NCI-H748 (cell line): ENCODE results near the gene SMC6.

Experiments
- DNase-seq: peaks from one replicate; lab custom pipeline; 2025; ENCODE audit not compliant: unreplicated experiment; lab: John Stamatoyannopoulos, UW

SMC6 gene

DNA sequence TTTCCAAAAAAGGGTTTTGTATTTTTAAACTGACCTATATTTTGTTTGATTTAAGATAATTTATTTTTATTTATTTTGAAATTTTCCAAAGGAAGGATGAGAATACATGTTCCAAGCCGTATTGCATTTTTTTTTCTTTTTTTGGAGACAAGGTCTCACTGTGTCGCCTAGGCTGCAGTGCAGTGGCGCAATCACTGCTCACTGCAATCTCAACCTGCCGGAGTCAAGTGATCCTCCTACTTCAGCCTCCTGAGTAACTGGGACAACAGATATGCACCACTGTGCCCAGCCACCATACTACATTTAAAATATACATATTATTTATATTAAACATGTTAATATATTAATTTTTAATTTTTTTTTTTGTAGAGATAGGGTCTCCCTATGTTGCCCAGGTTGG is 15.3 kb upstream of the SMC6 start:
- DNase-seq, result no peak

DNA sequence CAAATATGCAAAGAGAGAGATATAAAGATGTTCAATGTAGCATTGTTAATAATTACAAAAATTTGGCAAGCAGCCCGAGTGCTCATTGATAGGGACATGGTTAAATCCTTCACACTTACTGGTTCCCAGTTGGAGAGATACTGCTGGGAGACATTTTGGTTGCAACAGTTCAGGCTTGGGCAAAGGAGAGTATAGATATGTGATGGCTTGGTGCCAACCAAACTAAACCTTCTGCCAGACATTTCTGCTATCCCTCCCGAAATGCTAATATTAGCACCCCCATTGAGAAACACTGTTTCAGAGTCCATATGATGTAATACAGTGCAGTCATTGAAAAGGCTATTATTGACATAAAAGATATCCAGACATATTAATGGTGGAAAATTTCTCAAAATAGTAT is 11.8 kb upstream of the SMC6 start:
- DNase-seq, result no peak

DNA sequence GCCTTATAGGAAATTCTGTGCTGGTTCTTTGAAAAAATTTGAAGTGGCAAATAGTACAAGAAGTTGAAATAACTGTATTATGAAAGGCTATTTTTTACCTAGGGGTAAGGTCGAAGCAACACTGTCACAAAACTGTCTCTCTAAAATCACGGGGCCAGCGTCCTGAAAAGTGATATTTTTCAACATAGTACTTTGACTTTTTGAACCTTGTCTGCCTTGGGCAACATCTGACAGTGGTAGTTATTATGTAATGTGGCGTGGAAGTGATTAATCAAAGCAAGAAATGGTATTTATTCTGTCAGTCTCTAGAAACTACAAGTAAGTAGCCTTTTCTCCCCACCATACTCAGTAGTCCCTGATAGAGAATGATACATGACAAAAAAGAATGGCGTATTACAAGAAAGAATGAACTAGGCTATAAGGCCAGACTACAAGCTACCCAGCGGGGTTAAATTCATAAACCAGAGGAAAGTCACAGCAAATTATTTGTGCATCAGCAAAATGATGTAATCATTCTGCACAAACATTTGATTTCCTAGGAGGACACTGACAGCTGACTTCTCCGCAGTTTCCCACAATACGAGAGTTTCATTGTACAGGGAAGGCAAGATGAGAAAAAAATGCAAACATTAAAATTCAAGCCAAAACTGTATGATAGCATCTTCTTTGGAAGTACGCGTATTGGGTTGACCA is 10.2 kb upstream of the SMC6 start:
- no peak for DNase-seq

GRCh38 chr2:17762451-17762850 is 8.8 kb upstream of the SMC6 start:
- DNase-seq, result no peak

- no peak for DNase-seq
Observed at GRCh38 chr2:17759805-17760204, 6.2 kb upstream of the SMC6 start.

DNA sequence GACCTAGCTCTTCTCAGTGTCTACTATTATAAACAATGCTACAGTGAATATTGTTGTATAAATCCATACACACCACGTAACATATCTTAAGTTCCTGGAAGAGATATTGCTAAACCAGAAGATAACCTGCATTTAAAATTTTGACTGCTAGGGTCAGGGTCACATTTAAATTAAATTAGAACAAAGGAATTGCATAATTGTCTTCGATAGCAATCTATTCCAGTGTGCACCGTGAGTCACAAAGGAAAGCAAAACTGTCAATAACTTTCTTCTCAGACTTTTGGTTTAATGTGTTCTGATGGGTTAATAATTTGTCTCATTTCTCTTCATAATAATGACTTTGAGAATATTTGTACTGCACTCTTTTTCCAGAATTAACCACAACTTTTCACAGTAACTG is 4.5 kb upstream of the SMC6 start:
- no peak for DNase-seq

- DNase-seq, result no peak
Observed at GRCh38 chr2:17757321-17757720, 3.7 kb upstream of the SMC6 start.

DNA sequence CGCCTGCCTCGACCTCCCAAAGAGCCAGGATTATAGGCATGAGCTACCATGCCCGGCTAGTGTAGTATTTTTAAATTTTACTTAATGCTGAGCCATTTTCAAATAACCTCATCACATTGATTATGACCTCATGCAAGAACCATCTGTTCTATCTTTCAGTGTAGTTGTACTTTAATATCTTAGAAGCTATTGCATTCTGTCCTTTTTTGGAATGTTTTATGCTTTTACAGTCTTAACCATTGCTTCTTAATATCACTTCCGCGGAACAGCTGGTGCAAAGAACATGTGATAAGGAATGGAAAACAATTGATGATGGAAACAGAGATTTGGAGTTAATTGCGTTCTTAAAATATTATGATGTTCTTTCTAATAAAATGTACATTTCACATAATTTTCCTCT is 3.1 kb upstream of the SMC6 start:
- no peak for DNase-seq

DNA sequence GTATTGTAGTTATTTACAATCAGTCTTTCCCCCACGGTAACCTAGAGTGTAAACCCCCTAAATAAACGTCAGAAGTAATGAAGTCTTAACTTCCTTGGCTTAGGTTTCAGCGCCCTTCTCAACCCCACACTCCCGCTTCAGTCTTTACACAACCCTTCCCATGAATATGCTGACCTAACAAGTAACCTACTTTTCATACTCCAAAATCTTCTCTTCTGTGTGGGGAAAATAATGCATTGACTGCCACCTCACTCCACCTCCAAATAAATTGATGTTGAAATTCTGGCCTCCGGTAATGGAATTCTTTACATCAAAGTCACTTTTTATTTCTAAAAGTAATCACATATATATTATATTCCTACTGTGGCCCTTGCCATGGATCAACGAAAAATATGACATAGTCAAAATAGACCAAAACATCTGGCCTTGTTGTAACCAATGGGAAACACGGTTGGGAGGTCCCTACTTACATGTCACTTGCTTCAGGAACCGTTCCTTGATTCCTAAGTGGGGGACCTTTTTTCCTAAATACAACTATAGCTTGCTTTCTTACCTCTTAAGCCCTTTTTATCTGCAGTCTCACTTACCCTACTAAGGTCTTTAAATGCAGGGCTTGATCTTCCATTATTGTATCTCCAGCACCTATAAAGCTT is 1.3 kb upstream of the SMC6 start:
- DNase-seq, result peak; percentile 26

GRCh38 chr2:17752892-17753802 is 463 bp downstream of the SMC6 start:
- DNase-seq, result peak; percentile 66

DNA sequence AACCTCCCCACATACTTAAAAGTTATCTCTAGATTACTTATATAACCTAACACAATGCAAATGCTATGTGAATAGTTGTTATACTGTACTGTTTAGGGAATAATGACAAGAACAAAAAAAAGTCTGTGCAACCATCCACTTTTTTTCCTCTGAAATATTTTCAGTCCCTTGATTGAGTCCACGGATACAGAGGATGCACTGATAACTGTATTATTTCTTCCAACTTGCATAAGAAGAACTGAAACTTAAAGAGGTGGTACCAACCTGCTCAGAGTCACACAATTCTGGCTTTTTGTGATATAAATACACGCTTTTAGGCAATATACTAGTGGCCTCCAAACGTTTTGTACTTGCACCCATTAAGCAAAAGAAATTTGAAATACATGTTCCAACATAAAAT is 1.4 kb downstream of the SMC6 start:
- no peak for DNase-seq

- no peak for DNase-seq
Observed at GRCh38 chr2:17749753-17750438, 3.7 kb downstream of the SMC6 start.

- DNase-seq, result peak; percentile 71
Observed at GRCh38 chr2:17748745-17749144, 4.9 kb downstream of the SMC6 start.

DNA sequence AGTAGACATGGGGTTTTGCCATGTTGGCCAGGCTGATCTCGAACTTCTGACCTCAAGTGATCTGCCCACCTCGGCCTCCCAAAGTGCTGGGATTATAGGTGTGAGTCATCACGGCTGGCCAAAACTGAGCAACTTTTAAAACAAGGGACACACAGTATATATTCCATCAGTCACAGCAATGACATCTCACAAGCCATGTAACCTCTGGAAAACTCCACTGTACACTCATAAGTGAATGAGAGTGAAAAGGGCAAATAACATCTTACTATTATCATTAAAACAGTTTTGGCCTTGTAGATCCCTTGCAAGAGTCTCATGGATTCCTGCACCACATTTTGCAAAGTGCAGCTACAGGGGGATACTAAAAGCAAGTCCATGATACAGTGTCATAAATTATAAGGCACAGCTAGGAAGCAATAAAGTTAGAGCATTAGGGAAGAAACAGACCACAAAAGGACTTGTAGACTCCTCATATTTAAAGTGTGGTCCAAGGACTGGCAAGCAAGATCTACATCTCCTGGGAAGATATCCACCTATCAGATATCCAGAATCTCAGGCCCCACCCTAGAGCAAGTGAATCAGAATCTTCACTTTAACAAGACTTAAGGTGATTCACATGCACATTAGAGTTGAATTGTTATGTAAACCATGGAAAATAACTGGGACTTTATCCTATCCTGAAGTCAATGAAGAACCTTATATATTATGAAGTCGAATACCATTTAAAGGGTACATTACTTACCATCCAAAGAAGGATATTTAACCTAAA is 5.7 kb downstream of the SMC6 start:
- DNase-seq, result no peak

- DNase-seq, result no peak
Observed at GRCh38 chr2:17740203-17740602, 13.4 kb downstream of the SMC6 start.

DNA sequence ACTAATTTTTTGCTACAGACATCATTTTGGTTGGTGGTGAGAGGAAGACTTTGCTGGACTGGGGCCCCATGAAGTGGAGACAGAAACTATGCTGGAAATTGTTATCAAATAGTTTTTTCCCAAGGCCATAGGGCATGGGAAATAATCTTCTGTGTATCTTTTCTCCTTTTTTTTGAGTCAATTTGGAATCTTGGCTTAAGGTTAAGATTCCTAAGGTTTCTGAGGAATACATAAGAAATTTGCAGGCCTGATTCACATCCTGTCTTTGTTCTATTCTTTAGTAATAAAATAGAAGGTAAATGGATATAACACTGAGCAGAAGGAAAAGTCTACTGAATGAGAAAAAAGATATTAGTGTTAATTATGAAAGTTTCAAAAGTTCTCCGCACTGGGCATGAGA is 16.6 kb downstream of the SMC6 start:
- no peak for DNase-seq

DNA sequence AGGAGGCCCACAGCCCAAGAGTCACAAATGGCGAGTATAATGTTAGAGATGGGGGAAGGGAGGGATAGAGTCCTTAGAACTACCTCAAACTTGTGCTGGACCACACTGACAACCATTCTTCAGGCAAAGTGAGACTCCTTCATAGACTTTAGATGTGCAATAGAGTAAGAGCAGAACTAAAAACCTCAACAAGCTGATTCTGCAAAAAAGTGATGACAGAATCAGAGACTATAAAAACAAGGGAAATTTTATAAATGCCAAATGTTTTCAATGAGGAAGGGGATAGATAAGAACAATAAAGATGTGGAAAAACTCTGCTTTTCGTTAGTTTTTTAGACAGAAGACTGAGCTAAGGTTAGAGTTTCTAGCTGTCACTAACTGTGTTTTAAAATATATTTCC is 17.7 kb downstream of the SMC6 start:
- DNase-seq, result no peak

DNA sequence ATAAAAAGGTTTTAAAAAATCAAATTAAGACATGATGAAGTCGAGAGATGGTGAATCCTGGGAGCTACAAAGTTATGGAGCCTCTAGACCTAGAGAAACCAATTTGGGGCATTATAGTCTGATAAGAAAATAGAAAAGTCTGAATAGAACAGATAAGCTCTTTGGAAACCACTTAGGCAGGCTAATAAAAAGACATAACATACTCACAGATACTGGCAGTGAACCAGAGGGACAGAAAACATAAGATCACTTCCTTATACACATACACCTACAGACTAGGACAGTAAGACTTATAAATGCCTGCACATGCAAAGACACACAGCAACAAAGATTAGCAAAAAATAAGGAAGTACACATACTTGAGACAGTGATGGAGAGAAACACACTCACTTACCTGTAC is 20.0 kb downstream of the SMC6 start:
- DNase-seq, result no peak

DNA sequence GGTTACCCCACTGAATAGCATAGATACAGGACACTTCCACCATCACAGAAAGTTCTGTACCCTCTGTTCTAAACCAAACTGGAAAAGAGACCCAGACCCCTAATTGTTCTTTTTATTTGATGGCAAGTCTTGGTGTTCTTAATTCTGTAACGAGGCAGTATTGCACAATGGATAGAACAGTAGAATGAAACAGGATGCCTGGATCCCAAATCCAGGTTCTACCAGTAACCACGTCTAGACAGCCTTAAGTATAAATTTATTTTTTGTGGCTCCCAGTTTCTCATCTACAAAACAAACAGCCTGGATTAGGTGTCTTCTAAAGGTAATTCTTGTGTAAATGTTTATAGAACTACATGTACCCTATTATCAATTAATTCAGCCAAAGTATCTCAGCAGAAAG is 23.7 kb downstream of the SMC6 start:
- no peak for DNase-seq

DNA sequence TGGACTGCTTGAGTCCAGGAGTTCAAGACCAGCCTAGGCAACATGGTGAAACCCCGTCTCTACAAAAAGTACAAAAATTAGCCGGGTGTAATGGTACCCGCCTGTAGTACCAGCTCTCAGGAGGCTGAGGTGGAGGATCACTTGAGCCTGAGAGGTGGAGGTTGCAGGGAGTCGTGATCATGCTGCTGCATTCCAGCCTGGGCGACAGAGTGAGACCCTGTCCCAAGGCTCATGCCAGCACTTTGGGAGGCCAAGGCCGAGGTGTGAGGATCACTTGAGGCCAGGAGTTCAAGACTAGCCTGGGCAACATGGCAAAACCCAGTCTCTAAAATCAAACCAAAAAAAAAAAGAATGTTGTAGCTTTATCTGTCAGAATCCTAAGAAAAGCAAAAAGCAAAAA is 25.4 kb downstream of the SMC6 start:
- no peak for DNase-seq
